ENCODE data around the gene DBNDD1.

DBNDD1 gene

DNA sequence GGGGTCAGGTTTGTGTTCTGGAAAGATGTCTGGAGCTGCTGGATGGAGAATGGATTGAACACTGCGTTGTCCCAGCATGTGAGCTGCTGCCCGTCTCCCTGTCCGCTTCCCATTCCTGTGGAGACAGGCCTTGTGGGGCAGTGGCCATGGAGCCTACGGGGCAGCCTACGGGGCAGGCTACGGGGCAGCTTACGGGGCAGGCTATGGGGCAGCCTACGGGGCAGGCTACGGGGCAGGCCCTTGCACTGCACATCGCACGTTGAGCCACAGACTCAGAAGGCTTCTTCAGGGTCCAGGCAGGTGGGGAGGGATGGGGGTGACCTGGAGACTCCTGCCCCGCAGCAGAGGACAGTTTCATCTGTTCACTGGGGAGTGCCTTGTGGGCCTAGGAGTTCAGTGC, 9.7 kb upstream of the DBNDD1 start:
- TF ChIP-seq ZBTB7A (IDR thresholded peaks at IDR 0.05; ENCODE audit: low read depth) = no peak
- TF ChIP-seq, protein P1, sequence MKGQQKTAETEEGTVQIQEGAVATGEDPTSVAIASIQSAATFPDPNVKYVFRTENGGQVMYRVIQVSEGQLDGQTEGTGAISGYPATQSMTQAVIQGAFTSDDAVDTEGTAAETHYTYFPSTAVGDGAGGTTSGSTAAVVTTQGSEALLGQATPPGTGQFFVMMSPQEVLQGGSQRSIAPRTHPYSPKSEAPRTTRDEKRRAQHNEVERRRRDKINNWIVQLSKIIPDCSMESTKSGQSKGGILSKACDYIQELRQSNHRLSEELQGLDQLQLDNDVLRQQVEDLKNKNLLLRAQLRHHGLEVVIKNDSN (IDR thresholded peaks at IDR 0.05) = no peak

DNA sequence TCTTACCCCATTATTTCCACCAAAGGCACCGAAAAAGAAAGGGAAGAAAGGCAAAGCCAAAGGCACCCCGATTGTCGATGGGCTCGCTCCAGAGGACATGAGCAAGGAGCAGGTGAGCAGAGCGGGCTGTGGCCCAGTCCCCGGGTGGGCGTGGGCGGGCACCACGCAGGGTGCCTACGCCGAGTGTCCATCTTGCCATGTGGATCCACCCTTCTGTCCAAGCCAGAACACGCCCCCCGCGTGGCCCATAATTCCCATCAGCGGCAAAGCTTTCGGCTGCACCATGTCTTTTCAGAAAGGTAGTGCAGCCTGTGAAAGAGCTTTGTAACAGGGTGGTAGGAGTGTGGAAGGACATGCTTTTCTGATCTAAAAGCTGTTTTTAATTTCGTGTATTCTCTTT, 8.4 kb upstream of the DBNDD1 start:
- TF ChIP-seq FOXM1 (IDR thresholded peaks at IDR 0.05; ENCODE audit: borderline replicate concordance, low read depth) (no peak), RAD21 (IDR thresholded peaks at IDR 0.05; ENCODE audit: low read depth) (no peak), ZBTB7A (IDR thresholded peaks at IDR 0.05; ENCODE audit: low read depth) (no peak), EP300 (IDR thresholded peaks at IDR 0.05; ENCODE audit: borderline replicate concordance) (no peak), YY1 (IDR thresholded peaks at IDR 0.05; ENCODE audit: low read depth) (no peak), TAF1 (IDR thresholded peaks at IDR 0.05; ENCODE audit: low read depth) (no peak), NFIC (IDR thresholded peaks at IDR 0.05) (no peak), CREB1 (IDR thresholded peaks at IDR 0.05; ENCODE audit: low read depth) (no peak), EGR1 (IDR thresholded peaks at IDR 0.05) (no peak), CEBPB (IDR thresholded peaks at IDR 0.05) (no peak), TEAD4 (IDR thresholded peaks at IDR 0.05) (no peak), TCF12 (IDR thresholded peaks at IDR 0.05; ENCODE audit: low read depth) (no peak)
- TF ChIP-seq, protein P2, sequence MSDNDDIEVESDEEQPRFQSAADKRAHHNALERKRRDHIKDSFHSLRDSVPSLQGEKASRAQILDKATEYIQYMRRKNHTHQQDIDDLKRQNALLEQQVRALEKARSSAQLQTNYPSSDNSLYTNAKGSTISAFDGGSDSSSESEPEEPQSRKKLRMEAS (IDR thresholded peaks at IDR 0.05) = no peak
- TF ChIP-seq, protein P1 (IDR thresholded peaks at IDR 0.05) = no peak
- TF ChIP-seq, protein P3, sequence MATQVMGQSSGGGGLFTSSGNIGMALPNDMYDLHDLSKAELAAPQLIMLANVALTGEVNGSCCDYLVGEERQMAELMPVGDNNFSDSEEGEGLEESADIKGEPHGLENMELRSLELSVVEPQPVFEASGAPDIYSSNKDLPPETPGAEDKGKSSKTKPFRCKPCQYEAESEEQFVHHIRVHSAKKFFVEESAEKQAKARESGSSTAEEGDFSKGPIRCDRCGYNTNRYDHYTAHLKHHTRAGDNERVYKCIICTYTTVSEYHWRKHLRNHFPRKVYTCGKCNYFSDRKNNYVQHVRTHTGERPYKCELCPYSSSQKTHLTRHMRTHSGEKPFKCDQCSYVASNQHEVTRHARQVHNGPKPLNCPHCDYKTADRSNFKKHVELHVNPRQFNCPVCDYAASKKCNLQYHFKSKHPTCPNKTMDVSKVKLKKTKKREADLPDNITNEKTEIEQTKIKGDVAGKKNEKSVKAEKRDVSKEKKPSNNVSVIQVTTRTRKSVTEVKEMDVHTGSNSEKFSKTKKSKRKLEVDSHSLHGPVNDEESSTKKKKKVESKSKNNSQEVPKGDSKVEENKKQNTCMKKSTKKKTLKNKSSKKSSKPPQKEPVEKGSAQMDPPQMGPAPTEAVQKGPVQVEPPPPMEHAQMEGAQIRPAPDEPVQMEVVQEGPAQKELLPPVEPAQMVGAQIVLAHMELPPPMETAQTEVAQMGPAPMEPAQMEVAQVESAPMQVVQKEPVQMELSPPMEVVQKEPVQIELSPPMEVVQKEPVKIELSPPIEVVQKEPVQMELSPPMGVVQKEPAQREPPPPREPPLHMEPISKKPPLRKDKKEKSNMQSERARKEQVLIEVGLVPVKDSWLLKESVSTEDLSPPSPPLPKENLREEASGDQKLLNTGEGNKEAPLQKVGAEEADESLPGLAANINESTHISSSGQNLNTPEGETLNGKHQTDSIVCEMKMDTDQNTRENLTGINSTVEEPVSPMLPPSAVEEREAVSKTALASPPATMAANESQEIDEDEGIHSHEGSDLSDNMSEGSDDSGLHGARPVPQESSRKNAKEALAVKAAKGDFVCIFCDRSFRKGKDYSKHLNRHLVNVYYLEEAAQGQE (IDR thresholded peaks at IDR 0.05; ENCODE audit: low read depth) = no peak

DNA sequence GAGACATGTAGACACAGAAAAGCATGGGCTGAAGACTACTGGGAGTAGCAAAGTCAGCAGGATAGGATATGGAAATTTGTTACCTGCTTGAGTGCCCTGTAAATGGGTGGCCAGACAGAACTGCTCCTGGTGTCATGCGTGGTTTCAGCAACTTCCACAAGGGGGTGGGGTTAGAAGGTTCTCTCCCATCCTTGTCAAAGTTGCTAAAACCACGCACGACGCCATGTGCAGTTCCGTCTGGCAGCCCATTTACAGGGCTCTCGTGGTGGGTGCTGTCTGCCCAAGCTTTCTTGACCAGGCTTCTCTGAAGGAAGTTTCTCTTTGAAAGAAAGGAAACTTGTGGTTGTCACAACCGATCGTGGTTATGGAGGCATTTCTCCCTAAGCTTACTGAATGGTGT, 6.9 kb upstream of the DBNDD1 start:
- TF ChIP-seq EGR1 (IDR thresholded peaks at IDR 0.05) (no peak), TAF1 (IDR thresholded peaks at IDR 0.05; ENCODE audit: low read depth) (no peak)
- TF ChIP-seq, protein P3 (IDR thresholded peaks at IDR 0.05; ENCODE audit: low read depth) = no peak

DNA sequence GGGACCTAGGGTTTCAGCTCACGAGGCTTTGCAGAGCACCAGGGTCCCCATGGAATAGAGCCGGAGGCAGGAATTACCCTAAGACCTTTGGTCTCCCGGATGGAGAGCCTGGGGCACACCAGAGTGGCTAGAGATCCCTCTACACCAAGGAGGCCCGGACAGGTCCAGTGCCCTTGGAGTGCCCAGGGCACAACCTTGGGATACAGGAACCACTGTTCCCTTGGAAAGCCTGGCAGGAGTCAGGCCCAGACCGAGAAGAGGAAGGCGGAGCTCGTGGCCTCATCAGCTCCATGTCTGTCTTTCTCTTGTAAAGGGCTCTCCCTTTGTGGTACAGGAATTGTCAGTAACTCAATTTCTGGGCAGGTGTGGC, 3.8 kb upstream of the DBNDD1 start:
- TF ChIP-seq, protein P2 (IDR thresholded peaks at IDR 0.05) = no peak
- TF ChIP-seq ZBTB7A (IDR thresholded peaks at IDR 0.05; ENCODE audit: low read depth) = no peak
- no peak for TF ChIP-seq TCF12 (IDR thresholded peaks at IDR 0.05; ENCODE audit: low read depth)
- TF ChIP-seq, protein P1 (IDR thresholded peaks at IDR 0.05) = no peak
- TF ChIP-seq EGR1 (IDR thresholded peaks at IDR 0.05) = no peak
- TF ChIP-seq RAD21 (IDR thresholded peaks at IDR 0.05; ENCODE audit: low read depth) = no peak
- TF ChIP-seq NFIC (IDR thresholded peaks at IDR 0.05) = no peak
- TF ChIP-seq CEBPB (IDR thresholded peaks at IDR 0.05) = no peak
- no peak for TF ChIP-seq TEAD4 (IDR thresholded peaks at IDR 0.05)
- no peak for TF ChIP-seq TAF1 (IDR thresholded peaks at IDR 0.05; ENCODE audit: low read depth)
- no peak for TF ChIP-seq FOXM1 (IDR thresholded peaks at IDR 0.05; ENCODE audit: borderline replicate concordance, low read depth)
- TF ChIP-seq YY1 (IDR thresholded peaks at IDR 0.05; ENCODE audit: low read depth) = no peak
- no peak for TF ChIP-seq EP300 (IDR thresholded peaks at IDR 0.05; ENCODE audit: borderline replicate concordance)
- TF ChIP-seq CREB1 (IDR thresholded peaks at IDR 0.05; ENCODE audit: low read depth) = no peak
- TF ChIP-seq, protein P3 (IDR thresholded peaks at IDR 0.05; ENCODE audit: low read depth) = no peak

Data from Ishikawa (cell line).